B cell (primary cell): ENCODE results near the gene BEGAIN. TPM values are rescaled to one million over a fixed set of nuclear protein-coding genes. Genes with fewer than 3 reads are reported as not detected.

Source experiments
- ATAC-seq: fragments of 200-7000 bp; cut with Tn5 transposase; one replicate; pipeline ENCODE4 v1.10.0; 2021; ENCODE audit warnings: low read depth, mild to moderate bottlenecking, moderate number of reproducible peaks, moderate library complexity
- CTCF ChIA-PET: fragments of 350-600 bp; sonication (Branson Sonifier 250); formaldehyde crosslinking; loops from one replicate; lab custom pipeline; 2021; ENCODE audit warnings: antibody characterized with exemption, inconsistent platforms; lab: Charles Lee
- POLR2A ChIA-PET: fragments of 350-600 bp; sonication (Branson Sonifier 250); formaldehyde crosslinking; loops from one replicate; lab custom pipeline; 2021; ENCODE audit warnings: antibody characterized with exemption; lab: Charles Lee
- DNase-seq: peaks from one replicate; pipeline ENCODE4 v3.0.0; 2013
- H2AFZ ChIP-seq: 2 replicates; pipeline ENCODE4 v1.6.1; 2012; ENCODE audit warnings: mild to moderate bottlenecking, low read depth, low read length; ENCODE audit not compliant: insufficient read depth, poor library complexity, severe bottlenecking
- H3K27ac ChIP-seq, 2 donors: 1 replicate in 1 of 2; 2 replicates in 1 of 2; pipeline ENCODE4 v1.5.1; 2012 to 2013; ENCODE audit warnings: low read length in 2 of 2, mild to moderate bottlenecking in 2 of 2, moderate library complexity in 1 of 2
- H3K27me3 ChIP-seq, 4 experiments: fragments of 200-600 bp in 1 of 4; sonication (generic) in 1 of 4; replicated peaks in 1 of 4; 1 replicate in 2 of 4; 2 replicates in 2 of 4; pipeline versions ENCODE4 v1.6.1 to v1.7.0; 2013 to 2016; ENCODE audit warnings: low read length in 3 of 4, mild to moderate bottlenecking in 2 of 4, mixed read lengths in 1 of 4, moderate library complexity in 1 of 4; ENCODE audit not compliant: insufficient read depth in 4 of 4, control insufficient read depth in 3 of 4; ENCODE audit errors: control extremely low read depth in 1 of 4
- H3K36me3 ChIP-seq, 2 experiments: replicated peaks in 1 of 2; 1 replicate in 1 of 2; 2 replicates in 1 of 2; pipeline versions ENCODE4 v1.6.1 to v1.7.1; 2013; ENCODE audit warnings: low read length in 1 of 2; ENCODE audit not compliant: insufficient read depth in 2 of 2, control insufficient read depth in 1 of 2; ENCODE audit errors: control extremely low read depth in 1 of 2, extremely low read depth in 1 of 2
- H3K4me1 ChIP-seq, 2 donors: fragments of 200-600 bp in 1 of 2; sonication (generic) in 1 of 2; 1 replicate in 1 of 2; 2 replicates in 1 of 2; pipeline versions ENCODE4 v1.5.1 to v1.6.1; 2013 to 2017; ENCODE audit warnings: low read length in 2 of 2; ENCODE audit not compliant: control insufficient read depth in 2 of 2, insufficient read depth in 2 of 2
- H3K4me2 ChIP-seq: replicated peaks from 2 replicates; pipeline ENCODE3; 2012; ENCODE audit warnings: mild to moderate bottlenecking, low read depth, low read length; ENCODE audit not compliant: poor library complexity, severe bottlenecking
- H3K4me3 ChIP-seq, 5 experiments: fragments of 200-600 bp in 1 of 5; sonication (generic) in 1 of 5; 1 replicate in 3 of 5; 2 replicates in 2 of 5; pipeline versions ENCODE4 v1.5.1 to v1.7.0; 2011 to 2016; ENCODE audit warnings: low read length in 4 of 5, mild to moderate bottlenecking in 4 of 5, low read depth in 2 of 5, control low read depth in 1 of 5, moderate library complexity in 1 of 5; ENCODE audit not compliant: insufficient read depth in 1 of 5; ENCODE audit errors: control extremely low read depth in 1 of 5, extremely low read depth in 1 of 5
- H3K79me2 ChIP-seq: fragments of 200-600 bp; sonication (generic); one replicate; pipeline ENCODE4 v1.6.0; 2016; ENCODE audit warnings: low read length; ENCODE audit not compliant: control insufficient read depth, insufficient read depth
- H3K9ac ChIP-seq: fragments of 200-600 bp; sonication (generic); 2 replicates; pipeline ENCODE4 v1.6.1; 2017; ENCODE audit warnings: mild to moderate bottlenecking, low read length, moderate library complexity
- H3K9me3 ChIP-seq, 3 donors: one replicate each; pipeline versions ENCODE4 v1.6.1 to v1.7.1; 2013; ENCODE audit warnings: low read length in 2 of 3; ENCODE audit not compliant: control insufficient read depth in 2 of 3, insufficient read depth in 1 of 3; ENCODE audit errors: control extremely low read depth in 1 of 3
- H4K20me1 ChIP-seq: 2 replicates; pipeline ENCODE4 v1.6.0; 2012; ENCODE audit warnings: mild to moderate bottlenecking, low read length; ENCODE audit not compliant: insufficient read depth, control insufficient read depth, poor library complexity, severe bottlenecking
- H3K27ac Mint-ChIP-seq: one replicate; pipeline ENCODE4 v1.8.0; 2021; ENCODE audit warnings: mixed read lengths
- H3K27me3 Mint-ChIP-seq: one replicate; pipeline ENCODE4 v1.8.0; 2021; ENCODE audit warnings: mixed read lengths
- H3K4me1 Mint-ChIP-seq: one replicate; pipeline ENCODE4 v1.8.0; 2021; ENCODE audit warnings: mixed read lengths
- H3K4me3 Mint-ChIP-seq: one replicate; pipeline ENCODE4 v1.8.0; 2021; ENCODE audit warnings: mixed read lengths
- H3K9me3 Mint-ChIP-seq: one replicate; pipeline ENCODE4 v1.8.0; 2022; ENCODE audit warnings: mixed read lengths; ENCODE audit not compliant: insufficient read depth
- CTCF ChIP-seq: fragments of 200-600 bp; IDR thresholded peaks from one replicate; pipeline ENCODE4 v1.8.0; 2022; ENCODE audit warnings: antibody characterized with exemption, mild to moderate bottlenecking
- EZH2 ChIP-seq: IDR thresholded peaks from 2 replicates; pipeline ENCODE4 v1.6.1; 2012; ENCODE audit warnings: borderline replicate concordance, low read depth, mild to moderate bottlenecking, moderate library complexity, low read length; ENCODE audit not compliant: insufficient read depth, poor library complexity, severe bottlenecking
- WGBS: methylation state at CpG from one replicate; pipeline ENCODE4 v1.1.5; 2013; ENCODE audit warnings: missing lambda C conversion rate; ENCODE audit not compliant: insufficient coverage; 5-methylcytosine and 5-hydroxymethylcytosine counted together
- intact Hi-C: fragments of 100-400 bp; cut with micrococcal nuclease; formaldehyde crosslinking; loops from one replicate; pipeline ENCODE4 v1.10.0; 2022
- polyA plus RNA-seq: library from polyadenylated mRNA; depleted of rRNA; stranded (reverse); fragments of >200 nt; gene quantifications from 2 replicates; pipeline ENCODE4 v1.2.3, GENCODE V29; 2012
- total RNA-seq, 2 donors: library from RNA; stranded (reverse); fragments of 120-200 nt in 1 of 2; gene quantifications; 1 replicate in 1 of 2; 2 replicates in 1 of 2; pipeline versions ENCODE4 v1.2.3 to v1.2.4, GENCODE V29; 2013 to 2022

The BEGAIN gene
- total and polyA plus RNA-seq, 2 donors (not counting 1 experiment from before 2014, with no cell fraction given): 4.9 TPM; not detected in 1

GRCh38 chr14:100618318-100618693 is 31.1 kb upstream of the BEGAIN start:
- Histone ChIP-seq H3K36me3 (no peaks in the 10 kb centered on the region), H3K27ac (no peak overlapping the region), H3K4me3 (no peak overlapping the region), H3K4me1 (no peaks in the 10 kb centered on the region), H3K4me2 (no peak overlapping the region), H3K9me3 (peaks cover 0 to 6% (median 0%) of the 10 kb centered on the region in 3 donors), H3K9ac (no peak overlapping the region), H4K20me1 (no peaks in the 10 kb centered on the region), H2AFZ (no peak overlapping the region), H3K79me2 (no peaks in the 10 kb centered on the region), H3K27me3 (peaks cover 0 to 9% (median 0%) of the 10 kb centered on the region in 4 experiments)
- Mint-ChIP-seq H3K9me3 (peaks cover 2% of the 10 kb centered on the region), H3K27me3 (peaks cover 17% of the 10 kb centered on the region), H3K27ac (no peak overlapping the region), H3K4me1 (no peaks in the 10 kb centered on the region), H3K4me3 (no peak overlapping the region)
- ChIA-PET CTCF (no interaction called here), POLR2A (no interaction called here)
- TF ChIP-seq EZH2 (no peak), CTCF (no peak)
- ATAC-seq: no peak
- intact Hi-C loops: no loop called here
- no peak for DNase-seq
- WGBS: 4% methylated on average over 9 of the region's 9 CpGs

DNA sequence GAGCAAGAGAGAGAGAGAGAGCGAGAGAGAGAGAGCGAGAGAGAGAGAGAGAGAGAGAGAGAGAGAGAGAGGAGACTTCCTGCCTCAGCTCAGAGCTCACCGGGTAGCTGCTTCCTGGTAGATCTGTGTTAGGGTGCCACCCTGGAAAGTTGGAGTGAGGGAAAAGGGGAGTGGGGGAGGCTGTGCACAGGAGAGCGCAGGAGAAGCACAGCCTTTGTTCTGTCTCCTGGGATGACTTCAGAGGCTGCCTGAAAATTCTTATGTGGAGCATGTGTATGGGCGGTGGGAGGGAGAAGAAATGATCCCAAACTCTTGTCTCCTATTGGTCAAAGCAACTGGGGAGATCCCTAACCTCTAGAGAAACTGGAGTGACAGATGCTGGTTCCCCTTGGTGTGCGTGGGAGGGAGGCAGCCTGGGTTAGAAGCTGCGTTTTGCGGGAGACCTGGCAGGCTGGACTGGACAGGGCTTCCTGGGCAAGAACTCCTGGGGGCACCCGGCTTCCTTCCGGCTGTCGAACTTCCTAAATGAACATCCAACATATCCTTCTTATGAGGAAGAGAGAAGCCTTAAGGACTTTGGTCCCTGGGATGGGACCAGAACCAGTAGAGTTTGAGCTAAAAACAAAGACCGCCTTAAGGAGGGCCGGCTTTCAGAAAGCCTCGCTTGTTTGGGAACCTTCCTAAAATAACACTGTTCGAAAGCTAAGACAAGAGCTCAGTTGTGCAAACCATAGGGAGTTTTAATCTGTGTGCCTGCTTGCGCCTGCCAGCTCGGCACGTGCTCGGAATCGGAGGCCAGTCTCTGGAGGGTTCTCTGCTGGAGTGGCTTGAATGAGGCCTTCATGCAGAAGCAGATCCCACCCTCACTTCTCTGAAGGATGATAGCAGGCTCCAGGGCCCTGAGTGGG is 30.4 kb upstream of the BEGAIN start:
- H3K79me2 ChIP-seq: no peaks in the 10 kb centered on the region
- POLR2A ChIA-PET: no interaction called here
- TF ChIP-seq EZH2 (no peak), CTCF (no peak)
- no peak overlapping the region for H3K27ac ChIP-seq
- CTCF ChIA-PET: interaction anchor here (1.2 kb wide), 1 partner anchor 10 kb away, joined by 3 read pairs; no protein-coding TSS in a partner anchor
- peaks cover 2% of the 10 kb centered on the region for H3K9me3 Mint-ChIP-seq
- WGBS: 62% methylated on average over 8 of the region's 20 CpGs
- H3K36me3 ChIP-seq: no peaks in the 10 kb centered on the region
- H2AFZ ChIP-seq: no peak overlapping the region
- no peak overlapping the region for H3K27ac Mint-ChIP-seq
- no peaks in the 10 kb centered on the region for H3K4me1 ChIP-seq
- peaks cover 0 to 9% (median 0%) of the 10 kb centered on the region in 4 experiments for H3K27me3 ChIP-seq
- H3K4me3 Mint-ChIP-seq: no peak overlapping the region
- no peak overlapping the region for H3K9ac ChIP-seq
- intact Hi-C loops: no loop called here
- H3K4me2 ChIP-seq: no peak overlapping the region
- DNase-seq: no peak
- peaks cover 17% of the 10 kb centered on the region for H3K27me3 Mint-ChIP-seq
- H3K4me1 Mint-ChIP-seq: no peaks in the 10 kb centered on the region
- H4K20me1 ChIP-seq: no peaks in the 10 kb centered on the region
- peaks cover 0 to 6% (median 0%) of the 10 kb centered on the region in 3 donors for H3K9me3 ChIP-seq
- no peak overlapping the region for H3K4me3 ChIP-seq
- no peak for ATAC-seq
